Neural crest cell (in vitro differentiated cells): Measurements from ENCODE around the gene AHCYL2. TPM values are rescaled to one million over a fixed set of nuclear protein-coding genes. Genes with fewer than 3 reads are reported as not detected.
"Not testable (repeated sequence)": the region's sequence is repeated elsewhere in the genome, so short reads cannot be mapped to it uniquely, and the experiment has no call there.

ENCODE experiments used
- DNase-seq: peaks from one replicate; pipeline ENCODE4 v3.0.0; 2021; ENCODE audit warnings: low read depth, mixed read lengths, low spot score
- H3K27ac Mint-ChIP-seq: one replicate; pipeline ENCODE4 v1.8.0; 2021; ENCODE audit warnings: mild to moderate bottlenecking, mixed read lengths; ENCODE audit not compliant: unreplicated experiment
- H3K27me3 Mint-ChIP-seq: 2 replicates; pipeline ENCODE4 v1.8.0; 2021; ENCODE audit warnings: low read depth, mild to moderate bottlenecking, mixed read lengths
- H3K36me3 Mint-ChIP-seq: 2 replicates; pipeline ENCODE4 v1.8.0; 2021; ENCODE audit warnings: low read depth, mild to moderate bottlenecking, mixed read lengths
- H3K4me1 Mint-ChIP-seq: 2 replicates; pipeline ENCODE4 v1.8.0; 2021; ENCODE audit warnings: mixed read lengths
- H3K4me3 Mint-ChIP-seq: one replicate; pipeline ENCODE4 v1.8.0; 2021; ENCODE audit warnings: mild to moderate bottlenecking, mixed read lengths
- H3K9me3 Mint-ChIP-seq: 2 replicates; pipeline ENCODE4 v1.8.0; 2021; ENCODE audit warnings: mixed read lengths
- total RNA-seq: library from RNA; stranded (reverse); gene quantifications from 2 replicates; pipeline ENCODE4 v1.2.1, GENCODE V29; 2021
- TF ChIP-seq, protein P1 (sequence below): fragments of 200-600 bp; sonication (generic); conservative IDR thresholded peaks from 2 replicates; pipeline ENCODE4 v1.5.0; 2021; ENCODE audit warnings: antibody characterized with exemption, mild to moderate bottlenecking

AHCYL2 gene
- total RNA-seq, 1 donor from 2014 or later: 19.1 TPM

GRCh38 chr7:129348023-129348740 lies 123.4 kb downstream of the AHCYL2 start:
- Mint-ChIP-seq H3K36me3 (no peaks in the 10 kb centered on the region), H3K27me3 (no peaks in the 10 kb centered on the region), H3K4me1 (peaks cover 6% of the 10 kb centered on the region), H3K4me3 (no peak overlapping the region), H3K9me3 (no peaks in the 10 kb centered on the region), H3K27ac (no peak overlapping the region)
- no peak for DNase-seq
- TF ChIP-seq, protein P1, sequence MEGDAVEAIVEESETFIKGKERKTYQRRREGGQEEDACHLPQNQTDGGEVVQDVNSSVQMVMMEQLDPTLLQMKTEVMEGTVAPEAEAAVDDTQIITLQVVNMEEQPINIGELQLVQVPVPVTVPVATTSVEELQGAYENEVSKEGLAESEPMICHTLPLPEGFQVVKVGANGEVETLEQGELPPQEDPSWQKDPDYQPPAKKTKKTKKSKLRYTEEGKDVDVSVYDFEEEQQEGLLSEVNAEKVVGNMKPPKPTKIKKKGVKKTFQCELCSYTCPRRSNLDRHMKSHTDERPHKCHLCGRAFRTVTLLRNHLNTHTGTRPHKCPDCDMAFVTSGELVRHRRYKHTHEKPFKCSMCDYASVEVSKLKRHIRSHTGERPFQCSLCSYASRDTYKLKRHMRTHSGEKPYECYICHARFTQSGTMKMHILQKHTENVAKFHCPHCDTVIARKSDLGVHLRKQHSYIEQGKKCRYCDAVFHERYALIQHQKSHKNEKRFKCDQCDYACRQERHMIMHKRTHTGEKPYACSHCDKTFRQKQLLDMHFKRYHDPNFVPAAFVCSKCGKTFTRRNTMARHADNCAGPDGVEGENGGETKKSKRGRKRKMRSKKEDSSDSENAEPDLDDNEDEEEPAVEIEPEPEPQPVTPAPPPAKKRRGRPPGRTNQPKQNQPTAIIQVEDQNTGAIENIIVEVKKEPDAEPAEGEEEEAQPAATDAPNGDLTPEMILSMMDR: no peak

DNA sequence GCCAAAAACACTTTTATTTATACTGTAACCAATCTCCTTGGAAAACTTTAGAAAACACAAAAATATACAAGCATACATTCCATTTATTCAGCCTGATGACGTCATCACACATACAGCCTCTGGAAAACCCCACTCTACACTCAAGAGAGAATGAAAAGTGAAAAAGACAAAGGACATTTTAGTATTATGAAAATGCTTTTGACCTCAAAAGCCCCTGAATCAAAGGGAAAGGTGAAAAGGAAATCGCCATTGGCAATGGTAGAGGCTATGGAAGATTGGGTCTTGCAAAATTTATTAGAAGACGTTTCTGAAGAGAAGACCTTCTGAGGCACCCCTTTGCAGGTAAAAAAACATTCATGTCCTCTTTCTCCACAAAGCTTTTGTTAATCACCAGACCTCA lies 126.5 kb downstream of the AHCYL2 start:
- H3K9me3 Mint-ChIP-seq: no peaks in the 10 kb centered on the region
- H3K27ac Mint-ChIP-seq: no peak overlapping the region
- DNase-seq: no peak
- TF ChIP-seq, protein P1: no peak
- no peaks in the 10 kb centered on the region for H3K36me3 Mint-ChIP-seq
- H3K4me3 Mint-ChIP-seq: no peak overlapping the region
- no peaks in the 10 kb centered on the region for H3K27me3 Mint-ChIP-seq
- H3K4me1 Mint-ChIP-seq: no peaks in the 10 kb centered on the region

DNA sequence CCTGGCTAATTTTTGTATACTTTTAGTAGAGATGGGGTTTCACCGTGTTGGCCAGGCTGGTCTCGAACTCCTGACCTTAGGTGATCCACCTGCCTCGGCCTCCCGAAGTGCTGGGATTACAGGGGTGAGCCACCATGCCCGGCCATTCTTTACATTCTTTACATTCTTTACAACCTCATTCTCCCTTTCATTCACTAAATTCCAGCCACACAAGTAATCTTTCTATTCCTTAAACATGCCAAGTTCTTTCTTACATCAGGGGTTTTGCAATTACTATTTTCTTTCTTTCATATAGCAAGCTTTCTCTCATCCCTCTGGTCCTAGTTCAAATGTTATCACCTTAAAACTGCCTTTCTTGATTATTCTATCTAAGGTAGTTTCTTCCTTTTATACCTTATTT lies 128.3 kb downstream of the AHCYL2 start:
- not testable (repeated sequence) for H3K4me3 Mint-ChIP-seq, DNase-seq, H3K4me1 Mint-ChIP-seq, H3K27me3 Mint-ChIP-seq, H3K9me3 Mint-ChIP-seq, H3K27ac Mint-ChIP-seq, H3K36me3 Mint-ChIP-seq

- DNase-seq: no peak
- no peaks in the 10 kb centered on the region for H3K9me3 Mint-ChIP-seq
- H3K27me3 Mint-ChIP-seq: no peaks in the 10 kb centered on the region
- no peaks in the 10 kb centered on the region for H3K36me3 Mint-ChIP-seq
- H3K4me1 Mint-ChIP-seq: no peaks in the 10 kb centered on the region
- TF ChIP-seq, protein P1: no peak
- no peak overlapping the region for H3K27ac Mint-ChIP-seq
- H3K4me3 Mint-ChIP-seq: no peak overlapping the region
Measured at GRCh38 chr7:129354428-129355157, 129.8 kb downstream of the AHCYL2 start.

- Mint-ChIP-seq H3K4me1 (no peaks in the 10 kb centered on the region), H3K9me3 (no peaks in the 10 kb centered on the region), H3K27me3 (no peaks in the 10 kb centered on the region), H3K27ac (no peak overlapping the region), H3K36me3 (no peaks in the 10 kb centered on the region), H3K4me3 (no peak overlapping the region)
- no peak for DNase-seq
- TF ChIP-seq, protein P1: no peak
Measured at GRCh38 chr7:129356176-129356575, 131.3 kb downstream of the AHCYL2 start.

GRCh38 chr7:129359176-129359575 lies 134.3 kb downstream of the AHCYL2 start:
- Mint-ChIP-seq H3K27me3 (no peaks in the 10 kb centered on the region), H3K4me1 (no peaks in the 10 kb centered on the region), H3K4me3 (no peak overlapping the region), H3K9me3 (no peaks in the 10 kb centered on the region), H3K36me3 (no peaks in the 10 kb centered on the region), H3K27ac (no peak overlapping the region)
- TF ChIP-seq, protein P1: no peak
- DNase-seq: no peak
